OCI-LY3 (cell line): ENCODE results near the gene HS2ST1.

Experiments
- CTCF ChIP-seq: fragments of 200-600, 300-600 bp; sonication (generic); IDR thresholded peaks from 2 replicates; pipeline ENCODE4 v1.5.1; 2014; ENCODE audit warnings: antibody characterized with exemption, low read length, low read depth
- EZH2phosphoT487 ChIP-seq: fragments of 200-600 bp; shearing (Covaris generic); IDR thresholded peaks from 2 replicates; pipeline ENCODE4 v1.6.1; 2018; ENCODE audit warnings: antibody characterized with exemption, mixed run types, low read depth

GRCh38 chr1:86955678-86956077 lies 41.2 kb downstream of the HS2ST1 start:
- no peak for TF ChIP-seq CTCF
- TF ChIP-seq EZH2phosphoT487 = no peak
